DOHH2 (cell line): Measurements from ENCODE around the gene TRAT1.

Experiments used
- H3F3A ChIP-seq: fragments of 200-600 bp; sonication (generic), shearing (Covaris generic); 2 replicates; pipeline ENCODE4 v1.6.0; 2016; ENCODE audit warnings: antibody characterized with exemption, mild to moderate bottlenecking; ENCODE audit not compliant: control insufficient read depth, insufficient read depth
- H3K27ac ChIP-seq: fragments of 200-600 bp; sonication (generic); 2 replicates; pipeline ENCODE4 v1.5.1; 2014; ENCODE audit warnings: low read depth, mild to moderate bottlenecking, low read length, moderate library complexity
- H3K27me3 ChIP-seq: fragments of 200-600 bp; sonication (generic); 2 replicates; pipeline ENCODE4 v1.6.1; 2014; ENCODE audit warnings: mild to moderate bottlenecking, low read length, mixed read lengths; ENCODE audit not compliant: control insufficient read depth
- H3K36me3 ChIP-seq: fragments of 200-600 bp; sonication (generic); 2 replicates; pipeline ENCODE4 v1.6.1; 2014; ENCODE audit warnings: mild to moderate bottlenecking, low read length, moderate library complexity, mixed read lengths; ENCODE audit not compliant: control insufficient read depth
- H3K4me1 ChIP-seq: fragments of 200-600 bp; sonication (generic); 2 replicates; pipeline ENCODE4 v1.6.1; 2014; ENCODE audit warnings: mild to moderate bottlenecking, low read length, mixed read lengths; ENCODE audit not compliant: control insufficient read depth
- H3K4me2 ChIP-seq: fragments of 200-600 bp; sonication (generic); 2 replicates; pipeline ENCODE4 v1.6.0; 2014; ENCODE audit warnings: mild to moderate bottlenecking, low read length, moderate library complexity
- H3K4me3 ChIP-seq: fragments of 200-600 bp; sonication (generic); 2 replicates; pipeline ENCODE4 v1.5.1; 2014; ENCODE audit warnings: mild to moderate bottlenecking, low read length, mixed read lengths
- H3K79me2 ChIP-seq: fragments of 200-600 bp; sonication (generic); 2 replicates; pipeline ENCODE4 v1.6.1; 2014; ENCODE audit warnings: mild to moderate bottlenecking, low read length, mixed read lengths; ENCODE audit not compliant: control insufficient read depth
- H3K9me2 ChIP-seq: fragments of 200-600 bp; sonication (generic); replicated peaks from 2 replicates; pipeline ENCODE4 v1.6.1; 2014; ENCODE audit warnings: mild to moderate bottlenecking, low read length, mixed read lengths; ENCODE audit not compliant: control insufficient read depth
- H3K9me3 ChIP-seq: fragments of 200-600 bp; sonication (generic); 2 replicates; pipeline ENCODE4 v1.6.1; 2014; ENCODE audit warnings: antibody characterized with exemption, low read length, mixed read lengths; ENCODE audit not compliant: control insufficient read depth, insufficient read depth
- H4K20me1 ChIP-seq: fragments of 200-600 bp; sonication (generic); 2 replicates; pipeline ENCODE4 v1.6.0; 2014; ENCODE audit warnings: low read depth, mild to moderate bottlenecking, antibody characterized with exemption, low read length, moderate library complexity; ENCODE audit not compliant: control insufficient read depth, insufficient read depth
- CTCF ChIP-seq: fragments of 200-600 bp; sonication (generic); IDR thresholded peaks from one replicate; pipeline ENCODE4 v1.5.1; 2014; ENCODE audit warnings: antibody characterized with exemption, mild to moderate bottlenecking, low read depth, low read length; ENCODE audit not compliant: poor library complexity, severe bottlenecking
- EZH2phosphoT487 ChIP-seq: fragments of 200-600 bp; sonication (generic); IDR thresholded peaks from 2 replicates; pipeline ENCODE4 v1.6.1; 2017; ENCODE audit warnings: borderline replicate concordance, mild to moderate bottlenecking, antibody characterized with exemption, low read length, moderate library complexity, mixed read lengths

Gene TRAT1

DNA sequence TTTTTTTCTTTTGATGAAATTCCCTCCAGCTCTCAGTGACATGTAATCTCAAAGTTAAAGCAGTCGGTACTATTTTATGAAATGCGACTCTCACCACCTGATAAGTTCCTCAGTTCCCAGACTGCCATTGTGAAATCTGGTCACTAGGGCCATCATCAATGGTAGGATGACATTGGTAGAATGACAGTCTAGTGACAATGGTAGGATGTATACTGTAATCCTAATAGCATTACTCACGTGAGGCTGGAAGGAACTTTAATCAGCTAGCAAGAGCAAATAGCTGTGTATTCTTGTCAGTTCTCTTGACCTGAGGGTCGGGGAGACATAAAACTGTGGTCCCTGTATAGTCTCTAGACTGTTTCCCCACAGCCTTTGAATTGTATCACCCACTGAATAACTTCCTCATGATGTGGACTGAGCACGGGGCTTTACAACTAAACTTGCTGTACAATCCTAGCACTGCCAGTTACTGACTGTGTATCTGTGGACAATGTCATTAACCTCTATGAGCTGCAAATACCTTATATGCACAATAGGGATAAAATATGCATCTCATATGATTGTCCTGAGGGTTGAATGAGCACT lies 23.2 kb downstream of the TRAT1 start:
- no peaks in the 10 kb centered on the region for H3K27me3 ChIP-seq
- H3K9me2 ChIP-seq = no peaks in the 10 kb centered on the region
- H3K36me3 ChIP-seq = no peaks in the 10 kb centered on the region
- no peak overlapping the region for H3K27ac ChIP-seq
- H3K4me1 ChIP-seq = no peaks in the 10 kb centered on the region
- no peak overlapping the region for H3K4me3 ChIP-seq
- no peak for TF ChIP-seq CTCF
- no peak for TF ChIP-seq EZH2phosphoT487
- no peak overlapping the region for H3K4me2 ChIP-seq
- no peaks in the 10 kb centered on the region for H3K79me2 ChIP-seq
- no peaks in the 10 kb centered on the region for H3K9me3 ChIP-seq
- H4K20me1 ChIP-seq = no peaks in the 10 kb centered on the region
- no peaks in the 10 kb centered on the region for H3F3A ChIP-seq

GRCh38 chr3:108847187-108847586 lies 24.6 kb downstream of the TRAT1 start:
- Histone ChIP-seq H3K4me1 (no peaks in the 10 kb centered on the region), H3K9me3 (no peaks in the 10 kb centered on the region), H3K79me2 (no peaks in the 10 kb centered on the region), H3K4me2 (no peak overlapping the region), H3K36me3 (no peaks in the 10 kb centered on the region), H3K4me3 (no peak overlapping the region), H3K27ac (no peak overlapping the region), H3K27me3 (no peaks in the 10 kb centered on the region), H3K9me2 (no peaks in the 10 kb centered on the region), H3F3A (no peaks in the 10 kb centered on the region), H4K20me1 (no peaks in the 10 kb centered on the region)
- TF ChIP-seq CTCF = no peak
- no peak for TF ChIP-seq EZH2phosphoT487

DNA sequence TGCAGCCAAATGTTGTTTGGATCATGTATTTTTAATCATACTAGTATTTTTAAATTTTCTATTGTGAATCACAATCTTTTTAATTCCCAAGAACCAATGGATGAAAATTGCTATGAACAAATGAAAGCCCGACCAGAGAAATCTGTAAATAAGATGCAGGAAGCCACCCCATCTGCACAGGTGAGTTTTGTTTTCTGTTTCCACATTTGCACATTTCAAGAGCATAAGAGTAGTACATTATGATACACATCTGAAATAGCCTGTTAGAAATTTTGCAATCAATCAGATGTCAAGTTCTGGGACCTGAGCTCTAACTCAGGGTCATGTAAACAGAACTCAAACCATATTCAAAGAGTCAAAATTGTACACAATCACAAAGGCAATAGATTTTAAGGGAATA lies 26.5 kb downstream of the TRAT1 start:
- Histone ChIP-seq H3K4me3 (no peak overlapping the region), H3K4me1 (no peaks in the 10 kb centered on the region), H3K9me2 (no peaks in the 10 kb centered on the region), H3K27me3 (no peaks in the 10 kb centered on the region), H4K20me1 (no peaks in the 10 kb centered on the region), H3K4me2 (no peak overlapping the region), H3K9me3 (no peaks in the 10 kb centered on the region), H3K27ac (no peak overlapping the region), H3K36me3 (no peaks in the 10 kb centered on the region), H3F3A (no peaks in the 10 kb centered on the region), H3K79me2 (no peaks in the 10 kb centered on the region)
- TF ChIP-seq CTCF (no peak), EZH2phosphoT487 (no peak)
